OCI-LY3 (cell line): Measurements from ENCODE around the gene PLXNC1.

Experiments used
- H2AFZ ChIP-seq: fragments of 200-600, 300-600 bp; shearing (Covaris generic); 2 replicates; pipeline ENCODE4 v1.6.0; 2014; ENCODE audit warnings: antibody characterized with exemption, low read depth, low read length
- H3K27ac ChIP-seq: fragments of 200-600, 300-600 bp; sonication (generic); 2 replicates; pipeline ENCODE4 v1.5.1; 2014; ENCODE audit warnings: mild to moderate bottlenecking, low read length, moderate library complexity, mixed read lengths
- H3K27me3 ChIP-seq: fragments of 200-600, 300-600 bp; sonication (generic); 2 replicates; pipeline ENCODE4 v1.6.1; 2014; ENCODE audit warnings: low read depth, low read length, mixed read lengths
- H3K36me3 ChIP-seq: fragments of 200-600, 300-600 bp; sonication (generic); replicated peaks from 2 replicates; pipeline ENCODE3; 2014; ENCODE audit warnings: low read depth, low read length, mixed read lengths
- H3K4me1 ChIP-seq: fragments of 300-600, 200-600 bp; sonication (generic); 2 replicates; pipeline ENCODE4 v1.6.1; 2014; ENCODE audit warnings: low read length, mixed read lengths
- H3K4me2 ChIP-seq: fragments of 200-600, 300-600 bp; sonication (generic); 2 replicates; pipeline ENCODE4 v1.6.1; 2014; ENCODE audit warnings: low read length, mixed read lengths
- H3K4me3 ChIP-seq: fragments of 300-600, 200-600 bp; sonication (generic); 2 replicates; pipeline ENCODE4 v1.5.1; 2014; ENCODE audit warnings: antibody characterized with exemption, mild to moderate bottlenecking, low read length, moderate library complexity
- H3K79me2 ChIP-seq: fragments of 300-600, 200-600 bp; shearing (Covaris generic); 2 replicates; pipeline ENCODE4 v1.6.1; 2014; ENCODE audit warnings: mild to moderate bottlenecking, low read length, mixed read lengths
- H3K9ac ChIP-seq: fragments of 300-600, 200-600 bp; shearing (Covaris generic); 2 replicates; pipeline ENCODE4 v1.6.0; 2014; ENCODE audit warnings: mild to moderate bottlenecking, low read length, moderate library complexity
- H3K9me3 ChIP-seq: fragments of 200-600, 300-600 bp; shearing (Covaris generic); 2 replicates; pipeline ENCODE4 v1.6.1; 2014; ENCODE audit warnings: low read length, mixed read lengths; ENCODE audit not compliant: insufficient read depth
- H4K20me1 ChIP-seq: fragments of 200-600, 300-600 bp; sonication (generic); 2 replicates; pipeline ENCODE4 v1.6.1; 2016; ENCODE audit warnings: low read length, mixed read lengths; ENCODE audit not compliant: insufficient read depth
- EZH2phosphoT487 ChIP-seq: fragments of 200-600 bp; shearing (Covaris generic); IDR thresholded peaks from 2 replicates; pipeline ENCODE4 v1.6.1; 2018; ENCODE audit warnings: antibody characterized with exemption, mixed run types, low read depth
- TF ChIP-seq, protein P1 (sequence below): fragments of 200-600, 300-600 bp; sonication (generic); IDR thresholded peaks from 2 replicates; pipeline ENCODE4 v1.5.1; 2014; ENCODE audit warnings: antibody characterized with exemption, low read length, low read depth

Gene PLXNC1

DNA sequence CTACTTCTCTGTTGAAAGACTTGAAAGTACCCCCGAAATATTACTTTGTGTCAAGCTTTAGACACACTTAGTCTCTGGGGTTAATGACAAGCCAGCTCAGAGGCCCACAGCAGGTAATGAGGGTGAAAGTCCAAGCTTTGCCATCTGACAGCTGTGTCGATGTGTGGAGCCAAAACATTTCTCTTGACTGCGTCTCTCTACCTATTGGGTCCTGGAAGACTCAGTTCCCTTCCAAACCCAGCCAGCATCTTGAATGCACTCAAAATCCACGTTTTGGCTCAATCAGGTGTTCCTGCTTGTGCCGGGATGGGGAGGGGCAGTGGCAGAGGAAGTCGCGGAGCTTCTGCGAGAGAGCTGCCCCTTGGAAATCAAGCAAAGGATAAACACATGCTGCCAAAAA is 3.2 kb downstream of the PLXNC1 start:
- Histone ChIP-seq H2AFZ (no peak overlapping the region), H3K36me3 (no peaks in the 10 kb centered on the region), H3K4me1 (peaks cover 11% of the 10 kb centered on the region), H3K9ac (no peak overlapping the region), H3K9me3 (no peaks in the 10 kb centered on the region), H3K79me2 (no peaks in the 10 kb centered on the region), H4K20me1 (no peaks in the 10 kb centered on the region), H3K27ac (no peak overlapping the region), H3K4me2 (no peak overlapping the region), H3K4me3 (no peak overlapping the region), H3K27me3 (peaks cover 78% of the 10 kb centered on the region)
- TF ChIP-seq, protein P1, sequence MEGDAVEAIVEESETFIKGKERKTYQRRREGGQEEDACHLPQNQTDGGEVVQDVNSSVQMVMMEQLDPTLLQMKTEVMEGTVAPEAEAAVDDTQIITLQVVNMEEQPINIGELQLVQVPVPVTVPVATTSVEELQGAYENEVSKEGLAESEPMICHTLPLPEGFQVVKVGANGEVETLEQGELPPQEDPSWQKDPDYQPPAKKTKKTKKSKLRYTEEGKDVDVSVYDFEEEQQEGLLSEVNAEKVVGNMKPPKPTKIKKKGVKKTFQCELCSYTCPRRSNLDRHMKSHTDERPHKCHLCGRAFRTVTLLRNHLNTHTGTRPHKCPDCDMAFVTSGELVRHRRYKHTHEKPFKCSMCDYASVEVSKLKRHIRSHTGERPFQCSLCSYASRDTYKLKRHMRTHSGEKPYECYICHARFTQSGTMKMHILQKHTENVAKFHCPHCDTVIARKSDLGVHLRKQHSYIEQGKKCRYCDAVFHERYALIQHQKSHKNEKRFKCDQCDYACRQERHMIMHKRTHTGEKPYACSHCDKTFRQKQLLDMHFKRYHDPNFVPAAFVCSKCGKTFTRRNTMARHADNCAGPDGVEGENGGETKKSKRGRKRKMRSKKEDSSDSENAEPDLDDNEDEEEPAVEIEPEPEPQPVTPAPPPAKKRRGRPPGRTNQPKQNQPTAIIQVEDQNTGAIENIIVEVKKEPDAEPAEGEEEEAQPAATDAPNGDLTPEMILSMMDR = no peak
- no peak for TF ChIP-seq EZH2phosphoT487

DNA sequence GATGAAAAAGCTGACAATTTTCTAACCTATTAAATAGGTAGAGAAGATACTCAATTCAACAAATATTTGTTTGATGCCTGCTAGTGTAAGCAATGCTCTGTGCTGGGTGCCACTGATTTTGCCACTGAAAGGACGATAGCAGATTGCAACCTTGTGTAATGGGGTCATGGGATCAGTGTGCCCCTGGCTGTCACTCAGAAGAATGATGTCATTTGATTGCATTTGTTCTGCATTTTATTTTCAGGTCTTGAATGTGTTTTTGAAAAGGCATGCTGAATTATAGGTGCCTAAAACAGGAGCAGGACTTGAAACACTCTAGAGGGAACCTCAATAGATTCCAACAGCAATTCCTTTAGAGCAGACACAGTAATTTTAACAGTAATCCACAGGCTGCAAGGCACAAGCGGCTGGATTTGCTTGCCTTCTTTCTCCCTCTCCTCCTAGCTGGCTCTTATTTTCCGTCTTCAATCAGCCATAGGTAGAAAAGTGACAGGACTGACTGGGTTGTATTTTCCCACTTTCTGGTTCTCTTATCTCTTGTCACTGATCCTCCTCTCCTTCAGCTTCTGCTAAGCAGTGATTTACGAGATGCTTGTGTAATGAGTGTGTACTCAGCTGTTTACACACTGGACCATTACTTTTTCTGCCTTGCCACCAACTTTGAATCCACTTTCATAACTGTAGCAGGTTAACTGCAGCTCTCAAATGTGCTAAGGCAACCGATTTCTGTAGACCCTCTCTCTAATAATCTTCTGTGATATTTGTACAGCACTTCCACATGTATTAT is 4.1 kb downstream of the PLXNC1 start:
- H3K4me3 ChIP-seq = no peak overlapping the region
- no peaks in the 10 kb centered on the region for H3K36me3 ChIP-seq
- H3K4me1 ChIP-seq = peaks cover 8% of the 10 kb centered on the region
- H3K9ac ChIP-seq = no peak overlapping the region
- H3K27me3 ChIP-seq = peaks cover 75% of the 10 kb centered on the region
- H4K20me1 ChIP-seq = no peaks in the 10 kb centered on the region
- TF ChIP-seq, protein P1 = no peak
- no peak for TF ChIP-seq EZH2phosphoT487
- H3K9me3 ChIP-seq = no peaks in the 10 kb centered on the region
- no peak overlapping the region for H3K27ac ChIP-seq
- no peak overlapping the region for H3K4me2 ChIP-seq
- no peak overlapping the region for H2AFZ ChIP-seq
- H3K79me2 ChIP-seq = no peaks in the 10 kb centered on the region

DNA sequence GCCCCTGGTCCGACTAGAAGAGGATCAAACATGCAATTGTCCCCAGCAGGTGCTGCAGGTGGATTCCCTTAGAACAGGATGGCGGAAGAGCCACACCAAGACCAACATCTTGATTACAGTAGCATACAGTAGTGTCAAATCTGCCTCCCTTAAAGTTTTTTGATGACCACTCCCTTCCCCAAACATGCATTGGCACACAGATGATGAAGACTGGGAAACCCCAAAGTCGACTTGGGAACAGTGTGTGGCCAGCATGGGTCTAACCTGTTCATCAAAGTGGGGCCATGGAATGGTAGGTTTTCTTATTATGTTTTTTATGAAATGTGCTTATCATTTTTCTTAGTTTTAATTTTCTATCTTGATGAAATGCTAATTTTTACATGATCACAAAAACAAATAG is 8.8 kb downstream of the PLXNC1 start:
- Histone ChIP-seq H3K4me2 (no peak overlapping the region), H2AFZ (no peak overlapping the region), H3K4me1 (peaks cover 10% of the 10 kb centered on the region), H3K9ac (no peak overlapping the region), H3K27ac (no peak overlapping the region), H3K36me3 (no peaks in the 10 kb centered on the region), H3K9me3 (no peaks in the 10 kb centered on the region), H3K4me3 (no peak overlapping the region), H4K20me1 (no peaks in the 10 kb centered on the region), H3K27me3 (peaks cover 51% of the 10 kb centered on the region), H3K79me2 (no peaks in the 10 kb centered on the region)
- TF ChIP-seq EZH2phosphoT487 = no peak
- TF ChIP-seq, protein P1 = no peak

- H3K36me3 ChIP-seq = no peaks in the 10 kb centered on the region
- no peak overlapping the region for H3K27ac ChIP-seq
- H3K27me3 ChIP-seq = peaks cover 43% of the 10 kb centered on the region
- no peak overlapping the region for H3K4me3 ChIP-seq
- H3K9me3 ChIP-seq = no peaks in the 10 kb centered on the region
- H3K4me2 ChIP-seq = peak overlapping the region; percentile 10; the same call in 1 of the 2 replicates
- H3K79me2 ChIP-seq = no peaks in the 10 kb centered on the region
- TF ChIP-seq, protein P1 = no peak
- no peak for TF ChIP-seq EZH2phosphoT487
- no peak overlapping the region for H3K9ac ChIP-seq
- no peak overlapping the region for H2AFZ ChIP-seq
- H4K20me1 ChIP-seq = no peaks in the 10 kb centered on the region
- peaks cover 10% of the 10 kb centered on the region for H3K4me1 ChIP-seq
Measured at GRCh38 chr12:94157981-94158411, 9.6 kb downstream of the PLXNC1 start.
